ENCODE data around the gene IGFL1. TPM values are rescaled to one million over a fixed set of nuclear protein-coding genes. Genes with fewer than 3 reads are reported as not detected.

IGFL1 gene
- total RNA-seq, 1 experiment from 2014 or later = not detected

DNA sequence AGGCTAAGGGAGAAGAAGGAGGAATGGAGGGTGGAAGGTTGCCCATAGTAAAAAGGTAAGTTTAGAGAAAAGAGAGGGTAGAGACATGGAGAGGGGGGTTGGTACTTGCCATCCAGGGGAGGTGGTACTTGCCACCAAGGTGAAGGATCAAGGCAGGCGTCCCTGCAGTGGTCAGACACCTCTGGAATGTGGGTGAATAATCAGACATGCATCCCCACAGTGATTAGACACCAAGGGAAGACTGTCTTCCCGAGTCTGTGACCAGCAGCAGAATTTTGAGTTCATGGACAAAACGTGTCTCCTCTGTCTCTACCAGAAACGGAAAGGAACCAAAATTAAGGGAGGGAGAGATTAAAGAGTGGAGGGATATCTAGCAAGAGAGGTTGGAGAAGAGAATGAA is 27.1 kb upstream of the IGFL1 start:
- CTCF ChIA-PET = no interaction called here

DNA sequence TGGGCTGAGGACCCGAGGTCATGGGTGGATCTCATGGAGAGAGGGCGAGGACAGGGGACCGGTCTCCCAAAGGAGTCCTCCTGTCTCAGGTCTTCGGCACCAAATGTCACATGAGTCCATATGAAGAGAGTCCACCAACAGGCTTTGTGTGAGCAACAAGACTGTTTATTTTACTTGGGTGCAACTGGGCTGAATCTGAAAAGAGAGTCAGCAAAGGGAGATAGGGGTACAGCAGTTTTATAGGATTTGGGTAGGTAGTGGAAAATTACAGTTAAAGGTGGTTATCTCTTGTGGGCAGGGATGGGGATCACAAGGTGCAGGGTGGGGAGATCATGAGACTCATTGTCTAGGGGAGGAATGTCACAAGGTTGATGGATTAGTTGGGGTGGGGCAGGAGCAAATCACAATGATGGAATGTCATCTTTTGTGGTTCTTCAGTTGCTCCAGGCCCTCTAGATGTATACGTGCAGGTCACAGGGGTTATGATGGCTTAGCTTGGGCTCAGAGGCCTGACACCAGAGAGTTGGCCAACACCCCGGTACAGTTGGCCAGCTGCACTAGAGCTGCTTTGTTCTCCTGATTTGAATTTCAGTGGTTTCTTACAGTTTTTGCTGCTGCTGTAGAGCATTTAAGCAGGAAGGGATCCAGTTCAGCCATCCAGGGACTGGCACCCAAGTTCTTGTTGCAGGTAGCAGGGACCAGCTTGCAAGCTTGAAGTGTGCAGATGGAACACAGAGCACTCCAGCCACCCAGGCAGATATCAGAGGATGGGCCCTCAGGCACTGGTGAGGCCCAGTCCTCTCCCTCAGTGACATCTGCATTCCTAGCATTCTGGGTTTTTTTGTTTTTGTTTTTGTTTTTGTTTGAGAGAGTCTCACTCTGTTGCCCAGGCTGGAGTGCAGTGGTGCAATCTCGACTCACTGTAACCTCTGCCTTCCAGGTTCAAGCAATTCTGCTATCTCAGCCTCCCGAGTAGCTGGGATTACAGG is 26.4 kb upstream of the IGFL1 start:
- DNase-seq (ENCODE audit: low spot score) = no peak
- no peak overlapping the region for H3K4me3 ChIP-seq (ENCODE audit: low read depth, low read length, poor library complexity, severe bottlenecking)
- BruUV-seq (replicated peaks) = no TSS peak
- H3K4me1 ChIP-seq (ENCODE audit: insufficient read depth, low read length, poor library complexity, severe bottlenecking) = no peaks in the 10 kb centered on the region
- ChIA-PET POLR2A (ENCODE audit: low non-redundant PET) (no interaction called here), CTCF (no interaction called here)
- H3K9me3 ChIP-seq (ENCODE audit: low read depth, low read length, poor library complexity, severe bottlenecking) = no peaks in the 10 kb centered on the region
- H3K27ac ChIP-seq (ENCODE audit: low read depth, low read length, poor library complexity, severe bottlenecking) = no peak overlapping the region
- no peaks in the 10 kb centered on the region for H3K36me3 ChIP-seq (ENCODE audit: insufficient read depth, low read length, poor library complexity, severe bottlenecking)
- TF ChIP-seq, protein P1, sequence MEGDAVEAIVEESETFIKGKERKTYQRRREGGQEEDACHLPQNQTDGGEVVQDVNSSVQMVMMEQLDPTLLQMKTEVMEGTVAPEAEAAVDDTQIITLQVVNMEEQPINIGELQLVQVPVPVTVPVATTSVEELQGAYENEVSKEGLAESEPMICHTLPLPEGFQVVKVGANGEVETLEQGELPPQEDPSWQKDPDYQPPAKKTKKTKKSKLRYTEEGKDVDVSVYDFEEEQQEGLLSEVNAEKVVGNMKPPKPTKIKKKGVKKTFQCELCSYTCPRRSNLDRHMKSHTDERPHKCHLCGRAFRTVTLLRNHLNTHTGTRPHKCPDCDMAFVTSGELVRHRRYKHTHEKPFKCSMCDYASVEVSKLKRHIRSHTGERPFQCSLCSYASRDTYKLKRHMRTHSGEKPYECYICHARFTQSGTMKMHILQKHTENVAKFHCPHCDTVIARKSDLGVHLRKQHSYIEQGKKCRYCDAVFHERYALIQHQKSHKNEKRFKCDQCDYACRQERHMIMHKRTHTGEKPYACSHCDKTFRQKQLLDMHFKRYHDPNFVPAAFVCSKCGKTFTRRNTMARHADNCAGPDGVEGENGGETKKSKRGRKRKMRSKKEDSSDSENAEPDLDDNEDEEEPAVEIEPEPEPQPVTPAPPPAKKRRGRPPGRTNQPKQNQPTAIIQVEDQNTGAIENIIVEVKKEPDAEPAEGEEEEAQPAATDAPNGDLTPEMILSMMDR (conservative IDR thresholded peaks at IDR 0.05; ENCODE audit: low read depth, low read length) = no peak
- no peak for TF ChIP-seq EZH2 (IDR thresholded peaks at IDR 0.05; ENCODE audit: borderline replicate concordance, low read depth, low read length, poor library complexity, severe bottlenecking)
- intact Hi-C loops (cut with micrococcal nuclease; ENCODE audit: unreplicated experiment) = no loop called here
- no peaks in the 10 kb centered on the region for H3K27me3 ChIP-seq (replicated peaks; ENCODE audit: insufficient read depth, low read depth, low read length, poor library complexity)

More for the DNA sequence above, 27.1 kb upstream of the IGFL1 start:
- TF ChIP-seq EZH2 (IDR thresholded peaks at IDR 0.05; ENCODE audit: borderline replicate concordance, low read depth, low read length, poor library complexity, severe bottlenecking) = no peak
- TF ChIP-seq, protein P1 (conservative IDR thresholded peaks at IDR 0.05; ENCODE audit: low read depth, low read length) = no peak
- H3K27ac ChIP-seq (ENCODE audit: low read depth, low read length, poor library complexity, severe bottlenecking) = no peak overlapping the region
- H3K9me3 ChIP-seq (ENCODE audit: low read depth, low read length, poor library complexity, severe bottlenecking) = no peaks in the 10 kb centered on the region
- no TSS peak for BruUV-seq (replicated peaks)
- intact Hi-C loops (cut with micrococcal nuclease; ENCODE audit: unreplicated experiment) = no loop called here
- H3K27me3 ChIP-seq (replicated peaks; ENCODE audit: insufficient read depth, low read depth, low read length, poor library complexity) = no peaks in the 10 kb centered on the region
- H3K4me1 ChIP-seq (ENCODE audit: insufficient read depth, low read length, poor library complexity, severe bottlenecking) = no peaks in the 10 kb centered on the region
- POLR2A ChIA-PET (ENCODE audit: low non-redundant PET) = no interaction called here
- no peak overlapping the region for H3K4me3 ChIP-seq (ENCODE audit: low read depth, low read length, poor library complexity, severe bottlenecking)
- no peak for DNase-seq (ENCODE audit: low spot score)
- H3K36me3 ChIP-seq (ENCODE audit: insufficient read depth, low read length, poor library complexity, severe bottlenecking) = no peaks in the 10 kb centered on the region

DNA sequence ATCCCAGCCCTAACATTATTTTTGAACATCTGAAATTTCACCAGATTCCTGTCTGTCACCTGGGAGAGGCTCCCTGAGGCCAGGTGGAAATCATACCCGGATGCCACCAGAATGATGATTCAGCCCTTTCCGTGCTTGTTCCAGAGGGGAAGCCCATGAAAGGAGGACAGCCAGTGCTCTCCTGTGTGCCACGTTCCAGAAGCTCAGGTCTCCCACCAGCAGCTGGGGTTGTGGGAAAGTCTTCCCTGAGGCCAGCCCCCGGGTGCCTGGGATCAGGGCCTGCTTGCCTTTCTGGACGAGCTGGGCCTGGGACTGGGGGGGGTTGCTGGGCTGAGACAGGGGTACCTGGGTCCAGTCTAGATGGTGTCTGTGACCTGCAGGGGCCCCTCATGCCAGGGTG is 25.5 kb upstream of the IGFL1 start:
- no peak for DNase-seq (ENCODE audit: low spot score)
- no peak for TF ChIP-seq EZH2 (IDR thresholded peaks at IDR 0.05; ENCODE audit: borderline replicate concordance, low read depth, low read length, poor library complexity, severe bottlenecking)
- TF ChIP-seq, protein P1 (conservative IDR thresholded peaks at IDR 0.05; ENCODE audit: low read depth, low read length) = no peak
- ChIA-PET CTCF (no interaction called here), POLR2A (ENCODE audit: low non-redundant PET) (no interaction called here)
- H3K4me3 ChIP-seq (ENCODE audit: low read depth, low read length, poor library complexity, severe bottlenecking) = no peak overlapping the region
- BruUV-seq (replicated peaks) = no TSS peak
- no peaks in the 10 kb centered on the region for H3K9me3 ChIP-seq (ENCODE audit: low read depth, low read length, poor library complexity, severe bottlenecking)
- no peaks in the 10 kb centered on the region for H3K4me1 ChIP-seq (ENCODE audit: insufficient read depth, low read length, poor library complexity, severe bottlenecking)
- intact Hi-C loops (cut with micrococcal nuclease; ENCODE audit: unreplicated experiment) = no loop called here
- H3K36me3 ChIP-seq (ENCODE audit: insufficient read depth, low read length, poor library complexity, severe bottlenecking) = no peaks in the 10 kb centered on the region
- no peak overlapping the region for H3K27ac ChIP-seq (ENCODE audit: low read depth, low read length, poor library complexity, severe bottlenecking)
- no peaks in the 10 kb centered on the region for H3K27me3 ChIP-seq (replicated peaks; ENCODE audit: insufficient read depth, low read depth, low read length, poor library complexity)
